HG02943 (cell line): ENCODE results near the gene CHID1.

ENCODE experiments used
- ATAC-seq: cut with Tn5 transposase; IDR thresholded peaks from one replicate; pipeline ENCODE4 v1.9.1; 2021; ENCODE audit warnings: mild to moderate bottlenecking, low read depth, moderate library complexity; ENCODE audit not compliant: unreplicated experiment

Gene CHID1

DNA sequence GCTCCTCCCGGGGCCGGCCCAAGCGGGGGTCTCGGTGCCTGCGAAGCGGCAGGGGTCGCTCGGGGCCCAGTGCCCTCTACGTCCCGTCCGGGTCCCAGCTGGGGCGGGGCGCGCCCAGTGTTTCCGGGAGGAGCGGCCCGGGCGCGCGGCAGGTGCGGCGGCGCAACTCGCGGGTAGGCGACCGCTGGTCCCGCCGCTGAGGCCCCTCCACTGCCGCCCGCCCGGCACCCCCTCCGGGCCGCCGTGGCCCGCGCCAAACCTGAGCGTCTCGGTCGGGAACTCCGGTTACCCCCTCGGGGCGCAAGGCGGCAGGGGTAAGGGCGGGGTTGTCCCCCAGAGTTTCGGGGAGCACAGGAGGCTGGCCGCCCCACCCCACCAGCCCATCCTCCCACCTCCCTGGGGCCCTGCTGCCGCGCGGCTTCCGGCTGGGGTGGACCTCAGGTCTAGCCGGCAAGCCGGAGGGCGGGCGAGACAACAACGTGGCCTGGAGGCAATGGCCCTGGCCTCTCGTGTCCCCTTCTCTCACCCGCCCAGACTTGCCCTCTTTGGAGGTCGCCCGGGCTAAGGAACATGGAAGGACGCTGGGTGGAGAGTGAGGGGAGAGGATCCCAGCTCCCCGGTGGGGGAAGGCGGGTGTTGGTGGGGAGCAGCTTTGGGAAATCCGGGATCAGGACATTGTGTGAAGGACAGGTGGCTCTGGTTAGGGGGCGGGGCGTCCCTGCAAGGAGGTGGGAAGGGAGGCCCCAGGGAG is 83.3 kb downstream of the CHID1 start:
- no peak for ATAC-seq

DNA sequence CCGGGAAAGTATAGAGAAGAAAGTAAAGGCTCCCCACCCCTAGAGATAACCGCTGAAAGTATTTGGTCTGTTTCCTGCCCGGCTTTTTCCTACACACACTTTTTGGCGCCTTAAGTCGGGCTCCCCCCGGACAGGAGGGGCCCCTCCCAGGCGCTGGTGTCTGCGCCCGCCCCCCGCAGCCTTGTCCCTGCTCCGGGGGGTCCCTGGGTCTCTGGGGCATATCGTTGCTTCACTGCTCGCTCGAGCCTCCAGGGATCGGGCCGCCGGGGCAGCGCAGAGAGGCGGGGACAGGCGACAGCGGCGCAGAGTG is 83.8 kb downstream of the CHID1 start:
- no peak for ATAC-seq

DNA sequence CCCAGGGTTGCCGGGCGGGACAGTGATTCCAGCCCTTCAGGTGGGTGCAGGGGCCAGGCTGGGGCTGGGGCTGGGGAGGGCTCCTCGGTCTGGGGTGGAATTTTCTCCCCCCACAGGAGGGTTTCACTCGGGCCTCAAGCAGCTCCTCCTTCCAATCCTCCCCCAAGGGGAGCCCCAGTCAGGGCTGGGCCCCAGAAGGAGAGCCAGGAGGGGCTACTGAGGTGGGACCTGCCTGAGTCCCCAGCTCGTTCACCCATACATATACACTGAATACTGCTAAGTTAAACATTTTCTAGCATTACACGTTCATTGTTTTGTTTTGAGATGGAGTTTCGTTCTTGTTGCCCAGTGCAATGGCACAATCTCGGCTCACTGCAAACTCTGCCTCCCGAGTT is 84.4 kb downstream of the CHID1 start:
- no peak for ATAC-seq

DNA sequence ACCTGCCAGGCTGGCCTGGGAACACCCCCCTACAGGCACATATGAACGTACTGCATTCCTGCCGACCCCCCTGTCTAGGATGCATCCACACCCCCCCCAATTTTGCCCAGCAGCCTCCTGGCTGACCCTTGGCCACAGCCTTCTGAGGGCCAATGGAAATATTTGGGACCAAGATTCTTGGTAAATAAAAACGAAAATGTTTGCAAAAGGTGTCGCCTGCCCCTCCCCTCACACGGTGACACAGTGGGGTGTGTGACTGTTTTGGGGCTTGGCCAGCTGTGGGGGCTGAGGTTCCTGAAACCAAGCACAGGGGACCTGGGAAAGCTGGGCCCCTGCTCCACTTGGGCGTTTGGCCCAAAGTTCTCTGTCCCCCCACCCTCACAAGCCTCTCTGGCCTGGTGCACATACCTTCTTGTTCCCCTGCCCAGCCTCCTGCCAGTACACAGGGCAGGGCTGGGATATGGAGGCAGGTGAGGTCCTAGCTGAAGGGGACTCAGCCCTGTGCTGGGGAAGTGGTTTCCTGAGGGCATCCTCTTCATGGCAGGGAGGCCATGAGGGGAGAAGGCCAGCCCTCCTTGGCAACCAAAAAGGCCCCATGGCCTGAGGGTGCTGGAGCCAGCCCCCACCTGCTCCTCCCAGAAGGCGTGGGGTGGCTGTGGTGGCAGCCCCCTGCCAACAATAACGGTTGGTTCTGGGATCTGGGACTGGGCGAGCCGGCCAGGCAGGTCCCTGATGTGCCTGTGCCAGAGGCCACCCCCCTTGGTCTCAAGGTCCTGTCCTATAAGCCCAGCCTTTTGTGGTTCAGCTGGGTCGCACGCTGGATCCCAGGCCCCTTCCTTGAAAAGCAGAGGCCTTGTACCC is 85.0 kb downstream of the CHID1 start:
- no peak for ATAC-seq

DNA sequence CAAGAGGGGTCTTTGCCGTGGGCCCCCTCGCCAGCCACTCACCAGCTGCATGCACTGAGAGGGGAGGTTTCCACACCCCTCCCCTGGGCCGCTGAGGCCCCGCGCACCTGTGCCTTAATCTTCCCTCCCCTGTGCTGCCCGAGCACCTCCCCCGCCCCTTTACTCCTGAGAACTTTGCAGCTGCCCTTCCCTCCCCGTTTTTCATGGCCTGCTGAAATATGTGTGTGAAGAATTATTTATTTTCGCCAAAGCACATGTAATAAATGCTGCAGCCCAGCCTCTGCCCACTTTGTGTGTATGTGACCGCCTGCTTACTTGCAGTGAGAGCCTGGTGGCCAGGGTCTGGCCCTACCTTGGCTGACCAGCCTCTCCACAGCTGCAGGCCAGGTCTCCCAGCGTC is 85.7 kb downstream of the CHID1 start:
- ATAC-seq = no peak

DNA sequence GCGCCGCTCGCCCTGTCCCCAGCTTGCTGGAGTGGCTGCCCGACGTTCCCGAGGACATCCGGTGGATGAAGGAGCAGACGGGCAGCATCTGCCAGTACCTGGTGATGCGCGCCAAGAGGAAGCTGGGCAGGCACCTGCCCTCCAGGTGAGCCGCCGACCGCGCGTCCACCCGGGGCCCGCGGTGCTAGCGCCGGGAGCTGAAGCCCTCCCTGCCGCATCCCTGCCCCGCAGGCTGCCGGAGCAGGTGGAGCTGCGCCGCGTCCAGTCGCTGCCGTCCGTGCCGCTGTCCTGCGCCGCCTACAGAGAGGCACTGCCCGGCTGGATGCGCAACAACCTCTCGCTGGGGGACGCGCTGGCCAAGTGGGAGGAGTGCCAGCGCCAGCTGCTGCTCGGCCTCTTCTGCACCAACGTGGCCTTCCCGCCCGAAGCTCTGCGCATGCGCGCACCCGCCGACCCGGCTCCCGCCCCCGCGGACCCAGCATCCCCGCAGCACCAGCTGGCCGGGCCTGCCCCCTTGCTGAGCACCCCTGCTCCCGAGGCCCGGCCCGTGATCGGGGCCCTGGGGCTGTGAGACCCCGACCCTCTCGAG is 86.2 kb downstream of the CHID1 start:
- no peak for ATAC-seq

DNA sequence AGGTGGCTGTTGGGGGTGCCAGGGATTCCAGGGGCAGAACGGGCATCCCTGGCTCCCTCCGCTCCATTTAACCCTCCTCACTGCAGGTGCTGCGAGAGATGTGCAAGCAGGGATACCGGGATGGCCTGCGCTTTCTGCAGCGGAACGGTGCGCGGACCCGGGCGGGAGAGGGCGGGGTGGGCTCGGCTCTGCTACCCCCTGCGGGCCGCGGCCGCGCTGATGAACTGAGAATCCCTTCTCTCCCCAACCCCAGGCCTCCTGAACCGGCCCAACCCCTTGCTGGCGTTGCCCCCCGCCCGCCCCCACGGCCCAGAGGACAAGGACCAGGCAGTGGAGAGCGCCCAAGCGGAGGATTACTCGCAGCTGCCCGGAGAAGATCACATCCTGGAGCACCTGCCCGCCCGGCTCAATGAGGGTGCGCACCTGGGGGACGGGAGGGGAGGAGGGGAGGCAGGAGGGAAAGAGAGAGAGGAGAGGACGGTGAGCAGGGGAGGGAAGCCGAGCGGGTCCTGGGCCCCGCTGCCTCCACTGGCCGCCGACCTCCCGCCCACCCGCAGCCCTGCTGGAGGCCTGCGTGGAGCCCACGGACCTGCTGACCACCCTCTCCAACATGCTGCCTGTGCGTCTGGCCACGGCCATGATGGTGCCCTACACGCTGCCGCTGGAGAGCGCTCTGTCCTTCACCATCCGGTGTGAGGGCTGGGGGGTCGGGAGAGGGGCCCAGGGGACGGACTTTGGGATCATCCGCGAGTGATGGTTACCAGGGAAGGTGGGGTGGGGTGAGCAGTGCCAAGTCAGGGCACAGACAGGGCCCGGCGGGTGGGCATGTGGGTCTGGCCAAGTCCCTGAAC is 86.9 kb downstream of the CHID1 start:
- no peak for ATAC-seq

DNA sequence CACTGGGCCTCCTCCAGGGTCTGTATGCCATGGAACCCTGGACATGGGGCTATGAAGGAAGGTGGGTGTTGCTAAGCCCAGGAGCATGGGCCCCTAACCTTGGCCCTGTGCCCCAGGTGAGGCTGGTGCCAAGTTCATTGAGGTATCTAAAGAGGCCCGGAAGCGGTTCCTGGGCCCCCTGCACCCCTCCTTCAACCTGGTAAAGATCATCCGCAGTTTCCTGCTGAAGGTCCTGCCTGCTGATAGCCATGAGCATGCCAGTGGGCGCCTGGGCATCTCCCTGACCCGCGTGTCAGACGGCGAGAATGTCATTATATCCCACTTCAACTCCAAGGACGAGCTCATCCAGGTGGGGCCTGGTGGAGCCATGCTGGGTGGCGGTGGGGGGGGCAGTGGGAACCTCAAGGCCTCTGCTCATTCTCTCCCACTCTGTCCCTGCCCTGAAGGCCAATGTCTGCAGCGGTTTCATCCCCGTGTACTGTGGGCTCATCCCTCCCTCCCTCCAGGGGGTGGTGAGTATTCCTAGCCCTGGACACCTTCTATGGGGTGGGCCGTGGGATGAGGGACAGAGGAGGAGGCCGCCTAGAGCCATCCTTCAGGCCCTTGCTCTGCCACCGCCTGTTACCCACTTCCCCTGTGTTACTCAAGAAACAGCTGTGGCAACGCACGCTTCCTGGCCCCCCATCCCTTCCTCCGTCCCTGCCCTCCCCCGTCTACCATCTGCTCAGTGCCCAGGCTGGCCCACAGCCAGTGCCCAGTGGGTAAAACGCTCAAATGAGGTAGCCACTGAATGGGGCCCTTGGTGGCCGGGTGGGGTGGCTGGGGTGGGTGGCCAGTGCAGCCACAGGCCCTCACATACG is 88.9 kb downstream of the CHID1 start:
- no peak for ATAC-seq

DNA sequence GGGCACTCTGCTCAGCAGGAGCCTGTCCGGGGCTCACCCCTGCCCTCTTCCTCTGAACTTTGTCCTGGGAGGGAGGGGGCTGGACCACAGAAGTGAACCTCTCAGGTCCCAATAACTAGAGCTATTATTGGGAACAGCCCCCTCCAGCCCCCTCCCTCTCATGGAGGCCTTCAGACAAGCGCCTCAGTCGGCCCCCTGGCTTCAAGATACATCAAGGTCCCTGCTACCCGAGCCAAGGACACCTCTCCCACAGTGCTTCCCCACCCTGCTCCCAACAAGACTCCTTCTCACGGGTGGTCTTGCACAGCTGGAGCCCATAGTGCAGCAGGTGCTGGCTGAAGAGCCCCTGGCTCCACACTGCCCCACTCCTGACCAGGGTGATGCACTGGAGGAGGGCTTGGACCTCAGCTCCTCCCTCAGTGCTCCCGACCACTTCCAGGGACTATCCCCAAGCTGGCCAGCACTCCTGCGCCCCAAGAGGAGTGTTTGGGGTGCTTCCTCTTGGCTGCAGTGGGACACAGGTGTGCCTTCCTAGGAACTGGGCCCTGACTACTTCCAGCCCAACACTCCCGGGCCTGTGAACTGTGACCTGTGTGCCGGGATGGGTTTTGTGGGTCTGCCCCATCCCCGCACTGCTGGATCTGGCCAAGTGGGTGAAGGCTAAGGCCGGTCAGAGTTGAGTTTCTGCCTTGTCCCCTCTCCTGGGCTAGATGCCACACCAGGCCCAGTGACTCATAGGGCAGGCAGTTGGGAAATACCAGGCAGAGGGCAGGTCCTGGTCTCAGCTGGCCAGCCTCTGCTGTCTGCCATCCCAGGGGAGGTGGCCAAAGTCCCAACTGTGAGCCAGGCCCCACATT is 89.7 kb downstream of the CHID1 start:
- ATAC-seq = no peak

DNA sequence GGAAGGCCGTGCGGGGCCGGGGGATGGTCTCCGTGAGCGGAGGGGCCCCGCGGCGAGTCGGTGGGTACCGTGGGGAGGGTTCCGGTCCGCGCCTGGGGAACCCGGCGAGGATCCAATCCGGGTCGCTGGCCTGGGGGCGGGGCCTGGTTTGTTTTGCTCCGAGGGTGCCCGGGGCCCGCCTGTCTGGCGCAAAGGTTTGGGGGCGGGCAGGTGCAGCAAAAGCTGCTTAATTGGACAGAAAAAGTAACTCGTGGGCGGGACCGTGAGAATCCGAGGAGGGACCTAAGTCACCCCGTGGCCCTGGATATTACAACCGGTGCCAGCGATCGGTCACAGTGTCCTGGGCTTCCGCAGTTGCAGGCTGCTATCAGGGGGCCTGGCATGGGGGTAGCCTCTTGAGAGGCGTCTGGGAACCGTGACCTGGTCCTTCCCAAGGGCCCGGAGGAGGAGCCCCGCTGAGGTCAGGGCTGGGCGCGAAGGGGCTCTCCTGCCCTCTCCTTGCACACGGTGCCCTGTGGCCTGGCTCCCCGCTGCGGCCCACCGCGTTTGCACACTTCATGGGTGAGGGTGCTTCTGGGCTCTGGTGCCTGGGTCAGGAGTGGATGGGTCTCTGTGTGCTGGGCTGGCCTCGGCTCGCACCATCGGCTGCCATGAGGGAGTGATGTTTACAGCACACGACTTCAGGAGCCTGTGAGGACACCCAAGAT is 90.5 kb downstream of the CHID1 start:
- peak; percentile 53 for ATAC-seq

DNA sequence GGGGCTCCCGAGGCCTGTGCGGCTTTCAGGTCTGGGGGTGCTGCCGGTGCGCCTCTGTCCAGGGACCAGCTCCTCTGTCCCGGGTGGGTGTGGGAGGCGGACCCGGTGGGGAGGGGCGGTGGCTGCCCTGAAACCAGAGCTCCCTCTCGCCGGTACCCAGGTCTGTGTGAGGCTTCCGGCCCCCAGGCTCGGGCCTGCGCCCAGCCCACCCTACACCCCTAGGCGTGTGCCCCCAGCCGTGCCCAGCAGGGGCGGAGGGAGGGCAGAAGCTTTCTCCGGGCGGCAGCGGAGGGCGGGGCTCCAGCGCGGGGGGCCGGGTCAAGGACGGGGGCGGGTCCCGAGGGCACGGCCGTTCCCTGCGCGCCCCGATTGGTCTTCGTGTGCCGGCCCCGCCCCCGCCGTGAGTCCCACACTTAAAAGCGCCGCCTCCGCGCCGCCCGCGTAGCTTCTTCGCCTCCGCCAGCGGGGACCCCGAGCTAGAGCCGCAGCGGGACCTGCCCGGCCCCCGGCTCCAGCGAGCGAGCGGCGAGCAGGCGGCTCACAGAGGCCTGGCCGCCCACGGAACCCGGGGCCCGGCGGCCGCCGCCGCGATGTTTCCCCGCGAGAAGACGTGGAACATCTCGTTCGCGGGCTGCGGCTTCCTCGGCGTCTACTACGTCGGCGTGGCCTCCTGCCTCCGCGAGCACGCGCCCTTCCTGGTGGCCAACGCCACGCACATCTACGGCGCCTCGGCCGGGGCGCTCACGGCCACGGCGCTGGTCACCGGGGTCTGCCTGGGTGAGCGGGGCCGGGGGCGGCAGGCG is 91.3 kb downstream of the CHID1 start:
- ATAC-seq = peak; percentile 56

DNA sequence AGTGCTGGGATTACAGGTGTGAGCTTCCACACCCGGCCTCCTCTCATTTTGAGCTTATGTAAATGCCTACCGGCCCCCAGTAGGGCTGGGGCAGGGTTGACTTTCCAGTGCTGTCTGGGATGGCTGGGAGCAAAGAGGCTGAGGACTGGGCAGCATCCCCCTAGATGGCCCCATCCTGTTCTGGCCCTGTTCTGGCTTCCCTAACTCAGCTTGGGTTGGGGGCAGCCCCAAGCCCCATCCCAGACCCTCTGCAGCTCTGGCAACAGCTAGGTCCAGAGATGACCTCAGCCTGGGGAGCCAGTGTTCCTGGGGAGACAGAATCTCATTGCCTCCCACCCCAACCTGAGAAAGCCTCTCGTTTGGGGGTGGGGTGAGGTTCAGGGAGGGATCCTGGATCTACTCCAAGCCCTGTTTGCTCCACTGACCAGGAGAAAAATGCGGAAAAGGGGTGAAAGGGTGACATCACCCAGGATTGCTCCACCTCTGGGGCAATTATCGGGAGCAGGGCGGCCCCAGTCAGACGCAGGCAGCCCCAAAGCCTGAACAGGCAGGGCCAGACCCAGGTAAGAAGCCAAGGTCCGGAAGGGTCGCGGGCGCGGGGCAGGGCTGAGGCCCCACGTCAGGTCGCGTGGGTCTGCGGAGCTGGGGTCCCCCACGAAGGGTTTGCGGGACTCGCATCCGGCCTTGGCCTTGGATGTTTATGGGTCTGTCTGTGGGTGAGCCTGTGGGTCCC is 92.0 kb downstream of the CHID1 start, which contains the start of gene PNPLA2:
PNPLA2 (plus strand) TSS at position 519 of the 733 bp plus-strand sequence. CDS start 805 bp downstream, outside the sequence.
- ATAC-seq = no peak
